ENCODE results near the gene MED17. TPM values are rescaled to one million over a fixed set of nuclear protein-coding genes. Genes with fewer than 3 reads are reported as not detected.

Gene MED17
- total RNA-seq, 1 experiment from 2014 or later, result 41.1 TPM

DNA sequence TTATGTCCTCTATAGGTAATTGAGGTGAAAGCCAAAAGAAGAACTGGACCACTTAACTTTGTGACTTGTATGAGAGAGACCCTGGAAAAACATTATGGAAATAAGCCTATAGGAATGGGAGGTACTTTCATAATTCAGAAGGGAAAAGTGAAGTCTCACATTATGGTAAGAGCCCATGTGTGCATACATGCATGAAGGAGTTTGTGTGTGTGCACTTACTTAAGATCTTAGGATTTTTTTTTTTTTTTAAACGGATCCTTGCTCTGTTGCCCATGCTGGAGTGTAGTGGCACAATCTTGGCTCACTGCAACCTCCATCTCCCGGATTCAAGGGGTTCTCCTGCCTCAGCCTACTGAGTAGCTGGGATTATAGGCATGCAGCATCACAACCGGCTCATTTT lies 26.8 kb upstream of the MED17 start:
- no peak overlapping the region for H3K4me3 ChIP-seq (replicated peaks in 1 of 2; ENCODE audit: low read depth in 1 of 2, low read length in 2 of 2)
- H3K27me3 ChIP-seq (ENCODE audit: insufficient read depth, low read length), result no peaks in the 10 kb centered on the region
- H2AFZ ChIP-seq (ENCODE audit: low read depth, low read length, poor library complexity, severe bottlenecking), result no peak overlapping the region
- H3K4me1 ChIP-seq (ENCODE audit: control insufficient read depth in 1 of 2, insufficient read depth in 2 of 2, low read length in 2 of 2), result no peaks in the 10 kb centered on the region
- TF ChIP-seq, protein P1, sequence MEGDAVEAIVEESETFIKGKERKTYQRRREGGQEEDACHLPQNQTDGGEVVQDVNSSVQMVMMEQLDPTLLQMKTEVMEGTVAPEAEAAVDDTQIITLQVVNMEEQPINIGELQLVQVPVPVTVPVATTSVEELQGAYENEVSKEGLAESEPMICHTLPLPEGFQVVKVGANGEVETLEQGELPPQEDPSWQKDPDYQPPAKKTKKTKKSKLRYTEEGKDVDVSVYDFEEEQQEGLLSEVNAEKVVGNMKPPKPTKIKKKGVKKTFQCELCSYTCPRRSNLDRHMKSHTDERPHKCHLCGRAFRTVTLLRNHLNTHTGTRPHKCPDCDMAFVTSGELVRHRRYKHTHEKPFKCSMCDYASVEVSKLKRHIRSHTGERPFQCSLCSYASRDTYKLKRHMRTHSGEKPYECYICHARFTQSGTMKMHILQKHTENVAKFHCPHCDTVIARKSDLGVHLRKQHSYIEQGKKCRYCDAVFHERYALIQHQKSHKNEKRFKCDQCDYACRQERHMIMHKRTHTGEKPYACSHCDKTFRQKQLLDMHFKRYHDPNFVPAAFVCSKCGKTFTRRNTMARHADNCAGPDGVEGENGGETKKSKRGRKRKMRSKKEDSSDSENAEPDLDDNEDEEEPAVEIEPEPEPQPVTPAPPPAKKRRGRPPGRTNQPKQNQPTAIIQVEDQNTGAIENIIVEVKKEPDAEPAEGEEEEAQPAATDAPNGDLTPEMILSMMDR (IDR thresholded peaks at IDR 0.05 in 2 of 3, conservative IDR thresholded peaks at IDR 0.05 in 1 of 3; ENCODE audit: borderline replicate concordance in 1 of 3, insufficient read depth in 1 of 3, low read depth in 2 of 3, low read length in 2 of 3), result no peak
- TF ChIP-seq, protein P2, sequence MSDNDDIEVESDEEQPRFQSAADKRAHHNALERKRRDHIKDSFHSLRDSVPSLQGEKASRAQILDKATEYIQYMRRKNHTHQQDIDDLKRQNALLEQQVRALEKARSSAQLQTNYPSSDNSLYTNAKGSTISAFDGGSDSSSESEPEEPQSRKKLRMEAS (IDR thresholded peaks at IDR 0.05), result no peak
- no peak for TF ChIP-seq YY1 (IDR thresholded peaks at IDR 0.05; ENCODE audit: extremely low read depth, insufficient replicate concordance, low read depth, low read length)
- no peak for TF ChIP-seq FOSL1 (IDR thresholded peaks at IDR 0.05; ENCODE audit: low read depth)
- no peak for TF ChIP-seq SP1 (IDR thresholded peaks at IDR 0.05; ENCODE audit: low read depth)
- TF ChIP-seq EZH2 (IDR thresholded peaks at IDR 0.05), result no peak
- no peak for TF ChIP-seq SIN3A (IDR thresholded peaks at IDR 0.05; ENCODE audit: low read depth)
- TF ChIP-seq EGR1 (IDR thresholded peaks at IDR 0.05; ENCODE audit: low read depth), result no peak
- no peak for TF ChIP-seq RAD21 (IDR thresholded peaks at IDR 0.05; ENCODE audit: low read depth)
- TF ChIP-seq ELF1 (IDR thresholded peaks at IDR 0.05; ENCODE audit: borderline replicate concordance, low read depth), result no peak
- TF ChIP-seq EZH2phosphoT487 (IDR thresholded peaks at IDR 0.05; ENCODE audit: borderline replicate concordance), result no peak
- no peak for TF ChIP-seq POLR2AphosphoS5 (IDR thresholded peaks at IDR 0.05; ENCODE audit: low read depth, low read length)
- no peak for TF ChIP-seq CEBPB (IDR thresholded peaks at IDR 0.05; ENCODE audit: low read depth)
- TF ChIP-seq, protein P3, sequence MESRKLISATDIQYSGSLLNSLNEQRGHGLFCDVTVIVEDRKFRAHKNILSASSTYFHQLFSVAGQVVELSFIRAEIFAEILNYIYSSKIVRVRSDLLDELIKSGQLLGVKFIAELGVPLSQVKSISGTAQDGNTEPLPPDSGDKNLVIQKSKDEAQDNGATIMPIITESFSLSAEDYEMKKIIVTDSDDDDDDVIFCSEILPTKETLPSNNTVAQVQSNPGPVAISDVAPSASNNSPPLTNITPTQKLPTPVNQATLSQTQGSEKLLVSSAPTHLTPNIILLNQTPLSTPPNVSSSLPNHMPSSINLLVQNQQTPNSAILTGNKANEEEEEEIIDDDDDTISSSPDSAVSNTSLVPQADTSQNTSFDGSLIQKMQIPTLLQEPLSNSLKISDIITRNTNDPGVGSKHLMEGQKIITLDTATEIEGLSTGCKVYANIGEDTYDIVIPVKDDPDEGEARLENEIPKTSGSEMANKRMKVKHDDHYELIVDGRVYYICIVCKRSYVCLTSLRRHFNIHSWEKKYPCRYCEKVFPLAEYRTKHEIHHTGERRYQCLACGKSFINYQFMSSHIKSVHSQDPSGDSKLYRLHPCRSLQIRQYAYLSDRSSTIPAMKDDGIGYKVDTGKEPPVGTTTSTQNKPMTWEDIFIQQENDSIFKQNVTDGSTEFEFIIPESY (IDR thresholded peaks at IDR 0.05; ENCODE audit: extremely low read depth, insufficient replicate concordance, low read length), result no peak
- TF ChIP-seq ZNF274 (IDR thresholded peaks at IDR 0.05; ENCODE audit: low read depth, low read length), result no peak
- TF ChIP-seq, protein P4, sequence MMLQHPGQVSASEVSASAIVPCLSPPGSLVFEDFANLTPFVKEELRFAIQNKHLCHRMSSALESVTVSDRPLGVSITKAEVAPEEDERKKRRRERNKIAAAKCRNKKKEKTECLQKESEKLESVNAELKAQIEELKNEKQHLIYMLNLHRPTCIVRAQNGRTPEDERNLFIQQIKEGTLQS (IDR thresholded peaks at IDR 0.05), result no peak
- TF ChIP-seq, protein P5, sequence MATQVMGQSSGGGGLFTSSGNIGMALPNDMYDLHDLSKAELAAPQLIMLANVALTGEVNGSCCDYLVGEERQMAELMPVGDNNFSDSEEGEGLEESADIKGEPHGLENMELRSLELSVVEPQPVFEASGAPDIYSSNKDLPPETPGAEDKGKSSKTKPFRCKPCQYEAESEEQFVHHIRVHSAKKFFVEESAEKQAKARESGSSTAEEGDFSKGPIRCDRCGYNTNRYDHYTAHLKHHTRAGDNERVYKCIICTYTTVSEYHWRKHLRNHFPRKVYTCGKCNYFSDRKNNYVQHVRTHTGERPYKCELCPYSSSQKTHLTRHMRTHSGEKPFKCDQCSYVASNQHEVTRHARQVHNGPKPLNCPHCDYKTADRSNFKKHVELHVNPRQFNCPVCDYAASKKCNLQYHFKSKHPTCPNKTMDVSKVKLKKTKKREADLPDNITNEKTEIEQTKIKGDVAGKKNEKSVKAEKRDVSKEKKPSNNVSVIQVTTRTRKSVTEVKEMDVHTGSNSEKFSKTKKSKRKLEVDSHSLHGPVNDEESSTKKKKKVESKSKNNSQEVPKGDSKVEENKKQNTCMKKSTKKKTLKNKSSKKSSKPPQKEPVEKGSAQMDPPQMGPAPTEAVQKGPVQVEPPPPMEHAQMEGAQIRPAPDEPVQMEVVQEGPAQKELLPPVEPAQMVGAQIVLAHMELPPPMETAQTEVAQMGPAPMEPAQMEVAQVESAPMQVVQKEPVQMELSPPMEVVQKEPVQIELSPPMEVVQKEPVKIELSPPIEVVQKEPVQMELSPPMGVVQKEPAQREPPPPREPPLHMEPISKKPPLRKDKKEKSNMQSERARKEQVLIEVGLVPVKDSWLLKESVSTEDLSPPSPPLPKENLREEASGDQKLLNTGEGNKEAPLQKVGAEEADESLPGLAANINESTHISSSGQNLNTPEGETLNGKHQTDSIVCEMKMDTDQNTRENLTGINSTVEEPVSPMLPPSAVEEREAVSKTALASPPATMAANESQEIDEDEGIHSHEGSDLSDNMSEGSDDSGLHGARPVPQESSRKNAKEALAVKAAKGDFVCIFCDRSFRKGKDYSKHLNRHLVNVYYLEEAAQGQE (IDR thresholded peaks at IDR 0.05; ENCODE audit: low read depth), result no peak
- no peak for TF ChIP-seq ZFX (IDR thresholded peaks at IDR 0.05)
- TF ChIP-seq TCF7L2 (IDR thresholded peaks at IDR 0.05; ENCODE audit: borderline replicate concordance, extremely low read depth, insufficient read depth, insufficient read length), result no peak
- TF ChIP-seq POLR2A (IDR thresholded peaks at IDR 0.05; ENCODE audit: borderline replicate concordance, extremely low read depth, insufficient read depth, insufficient read length), result no peak
- ChIA-PET CTCF (no interaction called here), POLR2A (no interaction called here), RAD21 (ENCODE audit: low non-redundant PET in 1 of 2, low total read pairs in 2 of 2, uncharacterized antibody in 2 of 2, unreplicated experiment in 2 of 2) (no interaction called here)
- no peak for DNase-seq (ENCODE audit: low read depth, low spot score)
- H3K9me3 ChIP-seq (ENCODE audit: control insufficient read depth in 1 of 2, insufficient read depth in 1 of 2, low read depth in 1 of 2, low read length in 2 of 2), result no peaks in the 10 kb centered on the region
- no peaks in the 10 kb centered on the region for H3K79me2 ChIP-seq (ENCODE audit: insufficient read depth, low read length)
- peaks cover 5 to 26% of the 10 kb centered on the region in 2 experiments; a peak in 2 of 4 replicates for H3K36me3 ChIP-seq (ENCODE audit: control insufficient read depth in 1 of 2, insufficient read depth in 2 of 2, low read length in 2 of 2)
- no peak overlapping the region for H3K27ac ChIP-seq (ENCODE audit: low read depth, low read length)
- intact Hi-C loops (cut with micrococcal nuclease), result no loop called here
- no peak overlapping the region for H3K4me2 ChIP-seq (ENCODE audit: low read length)
- no peak for ATAC-seq
- no peaks in the 10 kb centered on the region for H3K9me2 ChIP-seq (ENCODE audit: insufficient read depth)
- no TSS peak for BruUV-seq (replicated peaks)
- no peak overlapping the region for H3K9ac ChIP-seq (ENCODE audit: low read length)
- no peaks in the 10 kb centered on the region for H4K20me1 ChIP-seq (ENCODE audit: insufficient read depth)
